Measurements from ENCODE around the gene NELFB.

NELFB gene

GRCh38 chr9:137305798-137306065 lies 50.6 kb downstream of the NELFB start:
- no peak overlapping the region for H3K4me3 ChIP-seq (ENCODE audit: low read depth, low read length)
- TF ChIP-seq CTCF (IDR thresholded peaks at IDR 0.05; ENCODE audit: low read depth, low read length): no peak
- TF ChIP-seq MAX (IDR thresholded peaks at IDR 0.05; ENCODE audit: low read depth, low read length): no peak
- TF ChIP-seq POLR2A (IDR thresholded peaks at IDR 0.05; ENCODE audit: extremely low read depth, insufficient read length): no peak
- no peak for TF ChIP-seq MYC (IDR thresholded peaks at IDR 0.05; ENCODE audit: low read depth, low read length)
- no peak for DNase-seq (ENCODE audit: low read depth)

GRCh38 chr9:137306066-137306849 lies 51.1 kb downstream of the NELFB start:
- no peak for DNase-seq (ENCODE audit: low read depth)

GRCh38 chr9:137306850-137307254 lies 51.7 kb downstream of the NELFB start:
- no peak for DNase-seq (ENCODE audit: low read depth)
- H3K4me3 ChIP-seq (ENCODE audit: low read depth, low read length): no peak overlapping the region
- TF ChIP-seq POLR2A (IDR thresholded peaks at IDR 0.05; ENCODE audit: extremely low read depth, insufficient read length) (no peak), CTCF (IDR thresholded peaks at IDR 0.05; ENCODE audit: low read depth, low read length) (no peak), MYC (IDR thresholded peaks at IDR 0.05; ENCODE audit: low read depth, low read length) (no peak), MAX (IDR thresholded peaks at IDR 0.05; ENCODE audit: low read depth, low read length) (no peak)

More at GRCh38 chr9:137306066-137306849, 51.1 kb downstream of the NELFB start:
- no peak overlapping the region for H3K4me3 ChIP-seq (ENCODE audit: low read depth, low read length)
- no peak for TF ChIP-seq MYC (IDR thresholded peaks at IDR 0.05; ENCODE audit: low read depth, low read length)

- DNase-seq (ENCODE audit: low read depth): peak; percentile 64
- TF ChIP-seq MYC (IDR thresholded peaks at IDR 0.05; ENCODE audit: low read depth, low read length) (no peak), MAX (IDR thresholded peaks at IDR 0.05; ENCODE audit: low read depth, low read length) (no peak), POLR2A (IDR thresholded peaks at IDR 0.05; ENCODE audit: extremely low read depth, insufficient read length) (no peak), CTCF (IDR thresholded peaks at IDR 0.05; ENCODE audit: low read depth, low read length) (no peak)
- no peak overlapping the region for H3K4me3 ChIP-seq (ENCODE audit: low read depth, low read length)
Observed at GRCh38 chr9:137307255-137308056, 52.3 kb downstream of the NELFB start.

- H3K4me3 ChIP-seq (ENCODE audit: low read depth, low read length): no peak overlapping the region
- TF ChIP-seq MYC (IDR thresholded peaks at IDR 0.05; ENCODE audit: low read depth, low read length): no peak
- TF ChIP-seq POLR2A (IDR thresholded peaks at IDR 0.05; ENCODE audit: extremely low read depth, insufficient read length): no peak
- TF ChIP-seq CTCF (IDR thresholded peaks at IDR 0.05; ENCODE audit: low read depth, low read length): no peak
- no peak for TF ChIP-seq MAX (IDR thresholded peaks at IDR 0.05; ENCODE audit: low read depth, low read length)
Observed at GRCh38 chr9:137308057-137308619, 53.0 kb downstream of the NELFB start.

More at GRCh38 chr9:137308057-137308619, 53.0 kb downstream of the NELFB start:
- DNase-seq (ENCODE audit: low read depth): no peak
